GM19328 (cell line): ENCODE data around the gene LY6G6D.
"Not testable (repeated sequence)": the region's sequence is repeated elsewhere in the genome, so short reads cannot be mapped to it uniquely, and the experiment has no call there.

Source experiments
- ATAC-seq: cut with Tn5 transposase; IDR thresholded peaks from one replicate; pipeline ENCODE4 v1.9.1; 2021; ENCODE audit warnings: mild to moderate bottlenecking, moderate library complexity; ENCODE audit not compliant: unreplicated experiment

Gene LY6G6D

DNA sequence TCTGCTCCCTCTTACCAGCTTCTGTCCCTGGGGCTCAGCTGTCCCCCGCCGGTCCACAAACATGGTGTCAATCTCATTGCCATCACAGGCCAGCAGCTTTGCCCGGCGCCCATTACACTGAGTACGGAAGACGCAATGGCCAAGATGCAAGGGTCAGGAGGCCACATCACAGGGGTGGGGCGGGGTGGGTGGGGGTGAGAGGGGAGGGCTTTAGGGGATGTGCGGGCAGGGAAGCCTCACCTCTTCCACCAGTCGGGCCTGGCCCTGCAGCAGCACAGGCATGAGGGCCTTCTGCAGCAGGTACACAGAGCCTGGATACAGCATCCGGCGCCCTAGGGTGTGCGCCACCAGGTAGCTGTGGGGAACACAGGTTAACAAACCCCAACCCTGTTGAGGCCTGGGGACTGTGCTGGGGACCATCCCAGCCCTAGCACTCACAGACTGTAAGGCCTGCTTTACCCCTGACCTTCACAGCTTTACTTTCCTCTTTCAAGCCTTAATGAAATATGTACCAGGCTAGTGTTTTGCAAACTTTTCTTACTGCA lies 23.5 kb upstream of the LY6G6D start:
- no peak for ATAC-seq

DNA sequence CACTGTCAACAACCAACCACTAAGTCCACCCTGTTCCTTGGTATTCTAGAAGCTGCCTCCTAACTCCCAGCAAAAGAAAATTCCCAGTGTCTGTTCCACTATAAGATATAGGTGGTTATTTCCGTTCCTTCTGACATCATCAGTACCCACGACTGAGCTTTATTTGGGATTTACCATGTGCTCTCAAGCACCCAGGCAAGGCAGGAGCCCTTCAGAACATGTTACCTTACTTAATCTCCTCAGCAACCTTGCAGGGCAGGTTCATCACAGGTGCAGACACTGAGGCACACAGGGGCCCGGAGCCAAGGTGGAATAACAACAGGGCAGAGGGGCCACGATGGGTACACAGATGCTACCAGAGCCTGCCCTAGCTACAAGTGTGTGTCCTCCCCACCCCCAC lies 22.8 kb upstream of the LY6G6D start:
- no peak for ATAC-seq

DNA sequence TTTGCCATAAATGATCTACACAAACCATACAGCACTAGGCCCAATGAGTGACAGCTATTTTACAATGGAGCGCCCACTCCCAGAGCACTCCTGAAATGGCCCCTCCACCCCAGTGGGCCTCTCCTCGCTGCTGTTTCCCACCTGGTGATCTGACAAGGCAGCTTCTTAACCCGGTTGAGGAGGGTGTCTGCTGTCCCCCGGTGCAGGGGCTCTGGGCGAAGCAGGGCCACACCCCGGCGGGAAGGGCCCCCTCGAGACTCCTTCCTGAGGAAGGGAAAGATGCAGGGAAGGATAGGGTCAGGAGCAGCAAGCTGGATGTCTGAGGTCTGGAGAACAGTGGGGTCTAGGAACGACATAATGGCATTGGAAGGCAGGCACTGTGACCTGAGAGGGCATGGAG lies 22.3 kb upstream of the LY6G6D start:
- no peak for ATAC-seq

DNA sequence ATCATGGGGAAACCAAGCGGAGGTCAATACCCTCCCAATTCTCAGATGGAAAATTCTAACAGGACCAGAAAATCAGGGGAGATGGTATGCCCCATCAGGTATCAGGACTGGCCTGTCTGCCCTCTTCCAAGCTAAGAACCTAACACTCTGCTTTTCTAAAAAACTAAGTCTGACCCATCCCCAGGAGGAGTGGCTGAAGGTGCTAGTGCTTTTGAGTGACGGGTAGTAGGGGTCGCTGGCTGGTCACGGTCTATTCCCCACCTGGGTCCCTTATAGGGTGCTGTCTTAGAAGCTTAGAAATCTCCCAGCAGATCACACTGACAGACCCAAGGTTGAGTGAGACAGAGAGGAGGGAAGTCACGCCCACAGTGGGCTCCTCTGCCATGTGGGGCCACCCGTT lies 21.6 kb upstream of the LY6G6D start:
- no peak for ATAC-seq

DNA sequence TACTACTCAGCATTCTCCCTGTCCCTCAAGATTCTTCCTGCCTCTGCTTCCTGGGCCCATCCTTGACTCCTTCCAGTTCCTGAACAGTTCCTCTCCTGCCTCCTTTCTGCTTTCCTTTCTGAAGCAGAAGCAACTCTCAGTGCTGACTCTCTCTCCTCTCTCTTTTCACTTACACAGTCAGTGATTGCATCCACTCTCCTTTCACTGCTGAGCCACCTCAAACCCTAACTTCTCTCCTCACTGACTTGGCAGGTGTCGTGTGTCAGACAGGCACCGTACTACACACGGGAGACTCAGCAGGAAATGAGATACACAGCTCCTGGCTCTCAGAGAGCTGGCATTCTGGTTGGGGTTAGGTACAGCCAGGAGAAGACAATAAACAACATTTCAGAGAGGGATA lies 17.6 kb upstream of the LY6G6D start:
- no peak for ATAC-seq

DNA sequence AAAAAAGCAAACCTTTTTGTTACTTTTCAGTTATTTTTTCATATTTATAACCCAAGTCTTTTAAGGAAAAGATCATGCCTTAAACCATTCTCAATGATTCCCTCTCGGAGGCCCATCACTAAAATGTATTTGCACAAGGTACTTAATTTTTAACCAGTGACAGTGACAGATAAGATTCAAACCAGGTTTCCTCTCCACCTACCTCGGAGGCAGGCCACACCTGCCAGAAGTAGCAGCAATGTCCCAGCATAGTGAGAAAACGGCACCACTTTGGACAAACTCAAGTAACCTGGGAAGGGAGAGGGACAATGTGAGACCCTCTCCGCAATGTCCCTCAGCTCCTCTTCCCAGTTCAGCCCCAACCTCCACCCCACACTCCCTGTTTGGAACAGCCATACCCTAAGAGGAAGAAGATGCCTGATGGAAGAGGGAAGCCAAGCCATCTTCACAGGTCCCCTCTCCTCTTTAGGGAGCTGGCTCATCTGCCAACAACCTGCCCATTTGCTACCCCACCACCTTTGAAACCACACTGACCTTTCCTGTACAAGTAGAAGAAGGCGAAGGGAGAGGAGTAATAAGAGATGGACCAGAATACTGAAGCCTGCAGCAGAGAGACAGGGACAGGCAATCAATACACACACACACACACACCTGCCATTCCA lies 14.3 kb upstream of the LY6G6D start:
- no peak for ATAC-seq

DNA sequence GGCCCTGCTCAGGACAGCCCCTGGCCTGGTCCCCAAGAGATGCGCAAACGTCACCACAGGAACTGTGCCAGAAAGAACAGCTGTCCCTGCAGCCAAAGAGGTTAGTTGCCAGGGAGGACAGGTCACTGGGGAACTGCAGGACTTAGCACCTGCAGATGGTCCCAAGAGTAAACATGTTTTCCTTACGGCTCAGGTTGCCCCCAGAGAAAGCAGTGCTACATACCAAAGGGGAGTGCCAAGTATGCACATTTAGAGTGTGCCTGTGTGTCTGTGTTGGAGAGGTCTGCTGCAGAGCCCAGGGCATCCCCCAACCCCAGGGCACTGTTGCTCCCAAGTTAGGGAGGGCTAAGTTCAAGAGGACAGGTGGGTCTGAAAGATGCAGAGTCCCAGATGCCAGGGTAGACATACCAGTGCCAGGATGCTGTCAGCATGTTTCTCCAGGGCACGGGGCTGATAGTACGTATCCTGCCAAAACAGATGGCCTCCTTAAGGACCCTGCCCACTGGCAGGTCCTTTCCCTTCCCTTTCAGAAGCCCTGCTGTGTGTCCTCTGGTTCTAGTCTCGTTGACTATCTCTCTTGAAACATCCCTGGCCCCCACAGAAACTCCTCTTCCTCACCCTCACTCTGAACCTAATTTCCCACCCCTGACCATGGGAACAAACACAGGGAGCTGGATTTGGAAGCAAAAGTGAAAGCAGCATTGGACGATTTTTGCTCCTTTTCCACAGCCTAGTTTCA lies 13.3 kb upstream of the LY6G6D start:
- ATAC-seq, result no peak

DNA sequence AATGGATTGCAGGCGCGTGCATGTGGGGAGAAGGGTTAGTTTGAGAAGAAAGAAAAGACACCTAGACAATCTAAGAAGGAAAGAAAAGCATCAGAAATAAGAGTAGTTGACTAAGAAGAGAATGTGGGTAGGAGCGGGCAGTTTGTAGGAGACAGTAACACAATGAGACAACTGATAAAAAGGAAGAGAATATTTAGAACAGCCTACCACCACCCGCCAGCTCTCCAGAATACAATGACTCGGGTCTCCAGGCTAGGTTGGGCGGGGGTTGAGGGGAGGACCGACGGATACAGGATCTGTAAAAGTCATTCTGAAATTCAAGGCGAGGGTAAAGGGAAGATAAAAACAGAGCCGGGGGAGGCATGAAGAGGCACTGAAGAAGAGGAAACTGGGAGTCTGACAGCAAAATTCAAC lies 12.7 kb upstream of the LY6G6D start:
- no peak for ATAC-seq

DNA sequence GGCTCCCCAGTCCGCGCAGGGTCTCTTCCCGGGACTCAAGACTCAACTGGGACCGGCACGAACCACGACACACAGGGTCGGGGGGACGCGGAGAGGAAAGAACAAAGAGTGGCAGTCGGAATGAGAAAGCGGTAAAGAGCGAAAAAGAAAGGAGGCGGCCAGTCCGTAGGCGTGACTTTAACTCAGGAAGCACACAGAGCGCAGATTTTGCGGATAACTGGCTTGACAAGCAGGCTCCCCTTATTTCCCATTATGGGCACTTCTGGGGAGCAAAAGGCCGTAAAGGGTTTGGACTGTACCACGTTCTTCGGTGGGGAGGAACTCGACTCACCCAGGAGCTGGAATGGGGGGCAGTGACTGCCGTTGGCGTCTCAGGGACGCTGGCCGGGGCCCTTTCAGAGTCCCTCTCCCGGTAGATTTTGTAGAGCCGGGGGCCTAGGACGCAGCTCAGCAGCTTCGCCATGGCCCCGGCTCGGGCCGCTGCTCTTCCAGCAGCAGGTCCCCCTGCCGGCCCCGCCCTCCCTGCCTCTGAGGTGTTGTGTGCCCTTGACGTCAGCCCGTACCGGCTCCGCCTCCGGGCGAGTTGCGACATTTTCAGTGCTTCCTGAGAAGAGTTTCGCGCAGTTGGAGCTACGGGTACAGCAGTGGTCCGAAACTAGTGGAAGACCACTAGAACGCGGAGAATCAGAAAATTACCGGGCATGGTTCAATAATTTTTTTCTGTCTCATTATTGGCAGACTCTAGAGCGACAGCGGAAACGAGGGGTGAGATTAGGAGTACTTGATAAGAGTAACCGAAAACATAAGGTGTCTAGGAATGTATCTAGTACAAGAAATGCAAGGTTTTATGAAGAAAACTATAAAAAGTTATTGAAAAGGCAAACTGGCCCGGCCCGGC lies 12.1 kb upstream of the LY6G6D start, which contains the start of gene ABHD16A:
Gene ABHD16A (minus strand): TSS at position 506 of the 898 bp plus-strand sequence. CDS start 43 bp downstream, at position 463.
- peak; percentile 83 for ATAC-seq

DNA sequence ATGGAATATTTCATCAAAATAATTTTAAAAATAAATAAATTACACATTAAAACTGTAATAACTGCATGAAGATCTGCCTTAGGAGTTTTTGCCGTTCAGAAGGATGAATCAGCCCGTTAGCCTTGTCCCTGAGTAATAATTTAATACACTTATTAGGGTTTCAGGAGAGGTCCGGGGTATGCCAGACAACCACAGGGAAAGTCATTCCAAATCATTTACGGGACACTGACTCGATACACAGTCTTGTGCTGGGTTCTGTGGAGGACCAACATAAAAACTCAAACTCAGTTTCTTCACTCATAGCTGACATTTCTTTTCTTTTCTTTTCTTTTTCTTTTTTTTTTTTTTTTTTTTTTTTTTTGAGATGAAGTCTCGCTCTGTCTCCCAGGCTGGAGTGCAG lies 9.2 kb upstream of the LY6G6D start:
- ATAC-seq, result no peak

DNA sequence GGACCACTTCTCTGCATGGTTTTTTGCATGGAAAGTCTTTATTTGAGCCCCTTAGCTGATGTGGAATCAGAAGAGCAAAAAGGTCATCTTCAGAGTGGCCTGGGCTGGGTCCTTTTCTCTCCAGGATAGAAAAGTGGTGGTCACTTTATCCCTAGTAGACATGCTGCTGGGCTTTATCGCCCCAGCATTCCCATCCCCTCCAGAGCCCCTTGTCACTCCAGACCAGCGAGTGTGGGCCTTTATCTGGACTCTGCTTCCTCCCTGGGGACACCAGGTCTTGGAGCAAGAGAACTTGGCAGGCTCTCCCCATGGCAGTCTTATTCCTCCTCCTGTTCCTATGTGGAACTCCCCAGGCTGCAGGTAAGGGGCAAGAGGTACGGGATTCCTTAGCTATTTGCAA lies 8.5 kb upstream of the LY6G6D start, which contains the start of gene LY6G6F:
Gene LY6G6F (plus strand): TSS at position 268 of the 400 bp plus-strand sequence. CDS start 41 bp downstream, at position 309.
- ATAC-seq, result no peak

DNA sequence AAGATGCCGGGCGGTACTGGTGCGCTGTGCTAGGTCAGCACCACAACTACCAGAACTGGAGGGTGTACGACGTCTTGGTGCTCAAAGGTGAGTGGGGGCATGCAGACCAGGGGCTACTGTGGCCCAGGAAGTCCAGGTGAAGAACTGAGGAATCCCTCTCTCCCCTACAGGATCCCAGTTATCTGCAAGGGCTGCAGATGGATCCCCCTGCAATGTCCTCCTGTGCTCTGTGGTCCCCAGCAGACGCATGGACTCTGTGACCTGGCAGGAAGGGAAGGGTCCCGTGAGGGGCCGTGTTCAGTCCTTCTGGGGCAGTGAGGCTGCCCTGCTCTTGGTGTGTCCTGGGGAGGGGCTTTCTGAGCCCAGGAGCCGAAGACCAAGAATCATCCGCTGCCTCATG lies 7.4 kb upstream of the LY6G6D start:
- no peak for ATAC-seq

DNA sequence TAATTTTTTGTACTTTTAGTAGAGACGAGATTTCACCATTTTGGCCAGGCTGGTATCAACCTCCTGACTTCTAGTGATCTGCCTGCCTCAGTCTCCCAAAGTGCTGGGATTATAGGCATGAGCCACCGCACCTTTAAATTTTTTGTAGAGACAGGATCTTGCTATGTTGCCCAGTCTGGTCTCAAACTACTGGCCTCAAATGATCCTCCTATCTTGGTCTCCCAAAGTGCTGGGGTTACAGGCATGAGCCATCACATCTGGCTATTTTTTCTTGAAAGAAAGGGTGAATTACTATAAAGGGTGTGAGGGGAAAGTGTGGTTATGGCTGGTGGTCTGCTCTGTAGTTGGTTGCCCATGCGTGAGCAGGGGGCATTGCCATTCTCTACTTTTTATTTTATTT lies 6.9 kb upstream of the LY6G6D start:
- no peak for ATAC-seq

DNA sequence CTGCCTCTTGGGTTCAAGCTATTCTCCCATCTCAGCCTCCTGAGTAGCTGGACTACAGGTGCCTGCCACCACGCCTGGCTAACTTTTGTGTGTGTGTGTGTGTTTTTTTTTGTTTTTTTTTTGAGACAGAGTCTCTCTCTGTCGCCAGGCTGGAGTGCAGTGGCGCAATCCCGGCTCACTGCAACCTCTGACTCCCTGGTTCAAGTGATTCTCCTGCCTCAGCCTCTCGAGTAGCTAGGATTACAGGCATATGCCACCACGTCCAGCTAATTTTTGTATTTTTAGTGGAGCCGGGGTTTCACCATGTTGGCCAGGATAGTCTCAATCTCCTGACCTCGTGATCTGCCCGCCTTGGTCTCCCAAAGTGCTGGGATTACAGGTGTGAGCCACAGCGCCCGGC lies 6.0 kb upstream of the LY6G6D start:
- not testable (repeated sequence) for ATAC-seq

DNA sequence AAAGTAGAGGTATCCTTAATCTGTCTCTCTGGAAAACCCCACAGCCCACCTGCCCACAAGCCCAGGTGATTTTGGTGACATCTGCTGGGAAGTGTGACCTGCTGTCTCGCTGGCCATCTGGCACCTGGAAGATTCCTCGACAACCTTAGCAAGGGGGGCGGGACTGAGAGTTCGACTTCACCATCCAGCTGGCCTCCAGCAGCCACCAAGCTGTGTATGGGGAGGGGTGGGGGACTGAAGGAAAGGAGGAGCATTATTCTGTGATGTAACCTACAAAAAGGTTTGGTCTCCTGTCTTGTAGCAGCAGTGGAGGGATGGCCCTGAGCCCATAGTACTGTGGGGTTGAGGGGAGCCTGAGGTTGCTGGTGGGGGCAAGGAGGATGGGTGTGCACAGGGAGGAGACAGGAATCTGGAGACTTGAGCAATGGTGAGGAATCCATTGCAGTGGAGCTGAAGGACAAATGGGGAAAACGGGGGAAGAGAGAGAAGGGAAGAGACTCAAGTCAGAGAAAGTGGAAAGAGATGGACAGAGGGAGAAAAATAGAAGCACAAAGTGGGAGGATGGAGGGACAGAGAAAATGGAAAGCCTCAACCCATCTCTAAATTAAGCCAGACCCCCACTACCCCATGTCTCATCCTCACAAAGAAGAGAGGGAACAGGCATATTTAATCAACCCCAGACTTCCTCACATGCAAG lies 4.5 kb upstream of the LY6G6D start:
- no peak for ATAC-seq

DNA sequence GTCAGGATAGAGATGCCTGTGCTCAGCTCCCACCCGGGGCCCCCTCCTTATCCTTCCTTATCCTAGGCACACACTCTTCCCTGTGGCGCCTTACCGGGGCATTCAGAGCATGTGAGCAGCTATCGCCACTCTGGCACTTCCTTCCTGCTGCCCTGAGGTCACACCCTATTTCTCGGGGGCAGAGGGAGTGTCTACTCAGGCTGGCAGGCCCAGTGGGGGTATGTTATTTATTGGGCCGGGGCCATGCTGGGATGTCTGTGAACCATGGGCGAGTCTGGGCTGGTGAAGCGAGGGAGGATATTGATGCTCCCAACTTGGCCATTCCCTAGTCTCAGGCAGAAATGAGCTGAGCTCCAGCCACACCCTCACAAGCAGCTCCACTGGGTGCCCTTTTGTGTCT lies 3.9 kb upstream of the LY6G6D start:
- ATAC-seq, result no peak

DNA sequence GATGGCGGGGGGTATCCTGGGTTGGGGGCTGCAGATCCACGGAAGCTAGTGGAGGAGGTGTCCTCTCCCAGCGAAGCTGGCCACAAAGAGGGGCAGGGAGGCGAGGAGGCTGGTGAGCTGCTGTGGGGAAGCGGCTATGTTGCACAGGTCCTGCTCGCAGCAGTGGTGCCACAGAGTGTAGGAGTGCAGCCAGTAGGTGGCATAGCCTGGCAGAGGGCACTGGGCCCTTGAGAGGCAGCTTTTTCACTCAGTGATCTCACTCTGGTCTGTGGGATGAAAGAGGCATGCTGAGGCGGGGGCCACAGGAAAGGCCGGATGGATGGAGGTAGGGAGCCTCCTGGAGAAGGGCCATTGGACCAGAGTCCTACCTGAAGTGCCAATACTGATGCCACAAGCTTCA lies 2.9 kb upstream of the LY6G6D start:
- ATAC-seq, result no peak

DNA sequence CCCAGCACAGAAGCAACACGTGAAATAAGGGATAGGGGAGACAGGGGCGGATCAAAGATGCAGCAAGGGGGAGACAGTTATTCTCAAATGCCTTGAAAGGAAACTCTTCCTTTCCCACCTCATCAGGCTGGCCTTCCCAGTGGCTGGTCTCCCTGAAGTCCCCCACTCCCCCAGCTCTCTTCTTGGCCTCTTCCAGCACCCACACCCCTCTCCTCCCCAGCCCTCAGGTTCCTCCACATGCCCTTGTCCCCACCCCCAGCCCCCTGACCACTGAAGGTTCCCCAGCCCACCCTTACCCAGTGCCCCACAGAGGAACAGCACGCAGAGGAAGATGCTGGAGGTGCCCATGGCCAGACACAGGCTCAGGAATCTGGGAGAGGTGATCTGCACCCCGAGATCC lies 1.7 kb upstream of the LY6G6D start:
- ATAC-seq, result no peak

DNA sequence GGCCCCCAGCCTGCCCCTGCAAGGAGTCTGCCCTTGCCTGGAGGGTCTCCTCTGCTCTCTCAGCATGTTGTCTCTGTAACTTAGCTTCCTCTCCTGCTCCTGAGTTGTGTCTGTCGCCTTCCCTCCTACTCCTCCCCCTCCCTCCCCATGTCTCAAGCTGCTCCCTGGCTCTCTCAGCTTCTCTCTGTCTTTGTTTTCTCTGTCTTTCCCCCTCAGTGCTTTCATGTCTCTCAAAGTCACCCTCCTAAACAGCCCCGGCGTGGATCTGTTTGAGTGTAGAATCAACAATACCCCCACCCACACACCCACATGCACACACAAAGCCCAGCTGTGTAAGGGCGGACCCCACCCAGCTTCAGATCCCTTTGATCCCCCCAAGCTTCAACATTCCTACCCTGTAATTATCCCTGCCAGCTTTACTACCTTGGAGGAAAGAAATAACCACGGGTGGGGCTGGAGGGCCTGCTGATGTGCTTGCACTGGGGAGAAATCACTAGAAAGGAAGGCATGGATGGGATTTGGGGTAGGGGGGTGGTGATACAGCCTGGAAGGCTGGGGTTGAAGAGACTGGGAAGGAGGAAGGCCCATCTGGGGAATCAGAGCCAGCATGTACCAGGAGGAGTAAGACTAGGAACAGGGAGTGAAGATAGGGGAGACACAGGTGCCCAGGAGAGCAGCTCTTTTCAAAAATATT lies 1.0 kb upstream of the LY6G6D start:
- no peak for ATAC-seq
